Measurements from ENCODE around the gene VSIG4.
A peak's percentile ranks its signal among the peaks of the same experiment; 100 is the strongest.
"Not testable (repeated sequence)": the region's sequence is repeated elsewhere in the genome, so short reads cannot be mapped to it uniquely, and the experiment has no call there.

VSIG4 gene

GRCh38 chrX:66007851-66008250 lies 32.0 kb downstream of the VSIG4 start:
- DNase-seq = no peak

GRCh38 chrX:66005830-66006449 lies 33.9 kb downstream of the VSIG4 start:
- no peak for DNase-seq

- no peak for DNase-seq
Measured at GRCh38 chrX:66004928-66005829, 34.7 kb downstream of the VSIG4 start.

- no peak for DNase-seq
Measured at GRCh38 chrX:66002824-66003680, 36.8 kb downstream of the VSIG4 start.

DNA sequence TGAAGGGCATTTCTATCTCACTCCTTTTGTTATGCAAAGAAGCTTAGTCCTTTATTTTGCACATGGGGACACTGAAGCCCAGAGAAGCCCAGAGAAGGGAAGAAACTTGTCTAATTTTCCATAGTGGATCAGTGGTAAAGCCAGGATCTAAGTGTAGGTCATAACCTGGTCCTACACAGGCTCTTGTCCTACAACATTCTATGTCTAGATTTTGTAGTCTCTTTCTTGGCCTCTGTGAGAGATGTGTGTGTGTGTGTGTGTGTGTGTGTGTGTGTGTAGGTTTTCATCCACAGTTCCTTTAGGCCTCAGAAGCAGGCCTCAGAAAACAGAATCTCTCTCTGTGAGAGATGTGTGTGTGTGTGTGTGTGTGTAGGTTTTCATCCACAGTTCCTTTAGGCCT lies 38.3 kb downstream of the VSIG4 start:
- DNase-seq = no peak

GRCh38 chrX:66000628-66001272 lies 39.1 kb downstream of the VSIG4 start:
- no peak for DNase-seq

DNA sequence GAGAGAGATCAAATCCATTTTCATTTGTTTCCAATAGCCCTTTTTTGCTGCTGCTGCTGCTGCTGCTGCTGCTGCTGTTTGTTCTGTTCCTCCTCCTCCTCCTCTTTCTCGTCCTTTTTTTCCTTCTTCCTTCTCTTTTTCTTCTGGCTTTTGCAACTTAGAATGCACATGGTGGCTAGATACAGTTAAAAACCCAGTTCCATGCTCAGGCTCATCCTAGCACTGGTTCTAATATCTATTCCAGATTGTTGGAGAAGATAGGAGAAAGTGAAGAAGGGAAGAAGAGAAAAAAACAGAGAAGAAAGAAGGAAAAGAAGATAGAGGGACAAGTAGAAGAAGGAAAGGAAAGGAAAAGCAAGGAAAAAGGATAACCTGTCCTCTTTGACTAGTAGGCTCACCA lies 39.7 kb downstream of the VSIG4 start:
- DNase-seq = no peak

DNA sequence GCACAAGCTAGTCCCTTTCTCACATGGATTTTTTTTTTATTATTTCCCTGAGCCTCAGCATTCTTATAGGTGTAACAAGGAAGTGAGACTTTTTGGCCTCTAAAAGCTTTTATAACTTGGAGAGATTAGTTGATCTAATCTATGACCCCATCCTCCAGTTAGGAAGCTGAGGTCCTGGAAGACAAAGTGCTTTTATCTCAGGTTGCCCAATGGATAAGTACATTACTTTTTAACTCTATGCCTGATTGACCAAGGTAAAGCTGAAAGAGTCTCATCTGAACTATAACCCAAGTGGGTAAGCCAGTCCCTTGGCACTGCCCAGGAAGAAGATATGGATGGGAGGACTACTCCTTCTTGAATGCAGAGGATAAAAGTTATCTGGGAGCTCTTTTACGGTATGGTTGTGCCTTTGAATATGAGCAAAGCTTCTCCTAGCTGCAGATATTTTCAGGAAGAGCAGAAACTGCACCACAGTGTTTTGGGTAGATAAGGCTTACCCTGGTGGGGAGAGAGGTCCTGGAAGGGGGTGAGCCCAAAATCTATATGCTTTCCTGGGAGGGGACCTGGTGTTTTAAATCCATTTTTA lies 40.2 kb downstream of the VSIG4 start:
- no peak for DNase-seq

- DNase-seq = no peak
Measured at GRCh38 chrX:65999029-65999562, 40.8 kb downstream of the VSIG4 start.

DNA sequence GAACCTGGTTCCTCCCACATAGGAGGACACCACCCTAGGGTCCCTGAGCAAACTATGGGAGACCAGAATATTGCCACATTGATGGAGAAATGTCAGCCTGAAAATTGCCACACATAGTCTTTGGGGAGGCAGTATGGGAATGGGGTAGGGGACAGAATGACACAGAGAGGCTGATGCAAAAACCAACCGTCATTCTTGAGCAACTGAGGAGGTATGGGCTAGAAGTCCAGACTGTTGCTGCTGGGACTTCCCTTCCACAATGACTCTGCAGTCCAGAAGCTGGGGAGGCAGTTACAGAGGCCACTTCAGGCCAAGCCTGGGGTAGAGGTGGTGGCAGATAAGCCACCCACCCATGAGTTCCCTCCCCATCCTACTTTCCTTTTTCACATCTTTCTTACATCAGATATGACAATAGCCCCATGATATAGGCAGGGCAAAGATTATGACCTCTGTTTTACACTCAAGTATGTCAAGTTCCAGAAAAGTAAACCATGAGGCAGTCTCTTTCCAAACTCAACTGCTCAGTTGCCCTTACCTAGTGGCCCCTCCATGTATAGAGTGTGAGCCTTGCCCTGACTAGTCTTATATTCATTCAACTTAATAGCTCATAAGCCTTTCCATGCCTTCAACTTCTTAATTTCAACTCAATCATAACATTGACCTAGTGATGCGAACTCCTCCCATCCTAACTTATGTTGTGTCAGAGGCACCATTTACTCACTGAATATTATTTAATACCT lies 41.7 kb downstream of the VSIG4 start:
- no peak for DNase-seq

GRCh38 chrX:65994519-65995506 lies 45.1 kb downstream of the VSIG4 start:
- DNase-seq = no peak

- DNase-seq = no peak
Measured at GRCh38 chrX:65993915-65994460, 45.9 kb downstream of the VSIG4 start.

DNA sequence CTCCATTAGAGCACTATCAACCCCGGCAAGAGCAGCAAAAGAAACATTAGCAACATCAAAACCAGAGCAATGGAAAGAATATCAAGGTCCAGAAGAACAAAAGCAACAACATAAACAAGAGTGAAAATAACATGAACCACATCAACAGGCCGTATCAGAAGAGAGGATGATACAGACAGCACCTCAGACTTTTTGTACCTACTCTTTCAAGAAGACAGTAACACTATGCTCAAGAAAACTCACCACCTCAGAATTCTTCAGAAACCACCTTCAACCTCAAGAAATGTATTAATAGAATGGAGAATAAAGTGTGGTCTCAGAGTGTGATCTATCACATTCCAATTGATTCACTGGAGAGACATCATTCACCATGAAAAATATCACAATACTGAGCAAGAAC lies 46.5 kb downstream of the VSIG4 start:
- DNase-seq = no peak

GRCh38 chrX:65990702-65991101 lies 49.2 kb downstream of the VSIG4 start:
- DNase-seq = no peak

GRCh38 chrX:65987811-65988210 lies 52.1 kb downstream of the VSIG4 start:
- no peak for DNase-seq

GRCh38 chrX:65985922-65986588 lies 53.8 kb downstream of the VSIG4 start:
- peak; percentile 16 for DNase-seq

DNA sequence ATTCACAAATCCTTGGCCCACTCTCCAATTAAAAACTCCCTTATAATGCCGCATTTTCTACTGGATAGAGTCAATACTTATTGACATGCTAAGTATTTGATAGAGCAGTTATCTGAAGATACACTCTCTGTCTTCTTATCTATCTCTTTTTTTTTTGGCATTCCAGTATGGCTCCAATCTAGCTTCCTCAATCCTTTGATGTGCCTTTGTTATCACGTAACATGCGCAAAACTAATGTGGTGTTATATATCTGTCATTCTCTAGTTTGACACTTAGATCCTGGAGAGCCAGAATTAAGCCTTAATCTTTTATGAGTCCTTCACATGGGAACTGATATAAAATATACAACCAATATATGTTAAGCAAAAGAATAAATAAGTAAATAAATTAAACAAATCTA lies 54.7 kb downstream of the VSIG4 start:
- DNase-seq = no peak

- not testable (repeated sequence) for DNase-seq
Measured at GRCh38 chrX:65977161-65977560, 62.7 kb downstream of the VSIG4 start.

- DNase-seq = no peak
Measured at GRCh38 chrX:65976161-65976560, 63.7 kb downstream of the VSIG4 start.

Data from NCI-H1048 (cell line).